WTC11 (cell line): Measurements from ENCODE around the gene TTLL4. TPM values are rescaled to one million over a fixed set of nuclear protein-coding genes. Genes with fewer than 3 reads are reported as not detected.

Source experiments
- ATAC-seq: fragments of 200-7000 bp; cut with Tn5 transposase; 2 replicates; pipeline ENCODE4 v1.10.0; 2021; ENCODE audit warnings: mild to moderate bottlenecking, moderate library complexity
- CTCF ChIA-PET: fragments of 300-600 bp; sonication (Branson Sonifier 250); formaldehyde crosslinking; loops from one replicate; lab custom pipeline; 2021; ENCODE audit warnings: antibody characterized with exemption; lab: Charles Lee
- POLR2A ChIA-PET: fragments of 350-600 bp; sonication (Branson Sonifier 250); formaldehyde crosslinking; loops from one replicate; lab custom pipeline; 2021; ENCODE audit warnings: antibody characterized with exemption; lab: Charles Lee
- DNase-seq: peaks from one replicate; pipeline ENCODE4 v3.0.0; 2021; ENCODE audit warnings: low spot score
- H3K27ac Mint-ChIP-seq: 2 replicates; pipeline ENCODE4 v1.8.0; 2021; ENCODE audit warnings: mixed read lengths
- H3K27me3 Mint-ChIP-seq: 2 replicates; pipeline ENCODE4 v1.8.0; 2021; ENCODE audit warnings: low read depth, mild to moderate bottlenecking, moderate library complexity, mixed read lengths
- H3K36me3 Mint-ChIP-seq: 2 replicates; pipeline ENCODE4 v1.8.0; 2021; ENCODE audit warnings: mixed read lengths
- H3K4me1 Mint-ChIP-seq: 2 replicates; pipeline ENCODE4 v1.8.0; 2022; ENCODE audit warnings: mixed read lengths
- H3K4me3 Mint-ChIP-seq: 2 replicates; pipeline ENCODE4 v1.8.0; 2021; ENCODE audit warnings: mild to moderate bottlenecking, moderate library complexity, mixed read lengths
- H3K9me3 Mint-ChIP-seq: 2 replicates; pipeline ENCODE4 v1.8.0; 2021; ENCODE audit warnings: mixed read lengths
- ATF1 ChIP-seq: sonication (generic); formaldehyde crosslinking; IDR thresholded peaks from 2 replicates; pipeline ENCODE4 v1.8.1; 2023; ENCODE audit warnings: mild to moderate bottlenecking, moderate library complexity, missing genetic modification reagents
- CREB1 ChIP-seq: sonication (generic); formaldehyde crosslinking; IDR thresholded peaks from 2 replicates; pipeline ENCODE4 v1.8.0; 2023; ENCODE audit warnings: mild to moderate bottlenecking, missing genetic modification reagents
- CREM ChIP-seq: sonication (generic); formaldehyde crosslinking; IDR thresholded peaks from 2 replicates; pipeline ENCODE4 v1.8.1; 2022; ENCODE audit warnings: mild to moderate bottlenecking, missing genetic modification reagents, moderate library complexity
- ESRRA ChIP-seq: sonication (generic); formaldehyde crosslinking; IDR thresholded peaks from 2 replicates; pipeline ENCODE4 v1.8.1; 2022; ENCODE audit warnings: mild to moderate bottlenecking, missing genetic modification reagents, borderline replicate concordance
- ETV6 ChIP-seq: sonication (generic); formaldehyde crosslinking; IDR thresholded peaks from 2 replicates; pipeline ENCODE4 v1.8.1; 2022; ENCODE audit warnings: mild to moderate bottlenecking, missing genetic modification reagents
- FOXK1 ChIP-seq: sonication (generic); formaldehyde crosslinking; IDR thresholded peaks from 2 replicates; pipeline ENCODE4 v1.8.0; 2022; ENCODE audit warnings: mild to moderate bottlenecking, moderate library complexity, missing genetic modification reagents
- GABPB1 ChIP-seq: sonication (generic); formaldehyde crosslinking; IDR thresholded peaks from 2 replicates; pipeline ENCODE4 v1.8.1; 2023; ENCODE audit warnings: mild to moderate bottlenecking, missing genetic modification reagents
- NFATC4 ChIP-seq: fragments of 250-450 bp; sonication (Bioruptor Pico); IDR thresholded peaks from 2 replicates; pipeline ENCODE4 v1.9.0; 2021; ENCODE audit warnings: mild to moderate bottlenecking
- NFYB ChIP-seq: sonication (generic); formaldehyde crosslinking; conservative IDR thresholded peaks from 2 replicates; pipeline ENCODE4 v1.8.0; 2022; ENCODE audit warnings: low read depth, missing genetic modification reagents
- NR3C1 ChIP-seq: sonication (generic); formaldehyde crosslinking; conservative IDR thresholded peaks from 2 replicates; pipeline ENCODE4 v1.8.1; 2023; ENCODE audit warnings: low read depth, mild to moderate bottlenecking, missing genetic modification reagents
- ZBTB21 ChIP-seq: sonication (generic); formaldehyde crosslinking; IDR thresholded peaks from 2 replicates; pipeline ENCODE4 v1.8.1; 2023; ENCODE audit warnings: mild to moderate bottlenecking, missing genetic modification reagents, borderline replicate concordance
- ZNF138 ChIP-seq: sonication (generic); formaldehyde crosslinking; conservative IDR thresholded peaks from 2 replicates; pipeline ENCODE4 v1.8.1; 2022; ENCODE audit warnings: mild to moderate bottlenecking, moderate library complexity, missing genetic modification reagents
- ZNF219 ChIP-seq: sonication (generic); formaldehyde crosslinking; IDR thresholded peaks from 2 replicates; pipeline ENCODE4 v1.8.0; 2023; ENCODE audit warnings: missing genetic modification reagents, mild to moderate bottlenecking, borderline replicate concordance
- ZNF423 ChIP-seq: fragments of 250-450 bp; sonication (Bioruptor Pico); IDR thresholded peaks from 2 replicates; pipeline ENCODE4 v2.1.2; 2022; ENCODE audit warnings: mild to moderate bottlenecking, moderate library complexity
- total RNA-seq: library from RNA; stranded (reverse); gene quantifications from 3 replicates; pipeline ENCODE4 v1.2.3, GENCODE V29; 2021
- TF ChIP-seq, protein P1 (sequence below): sonication (generic); formaldehyde crosslinking; IDR thresholded peaks from 2 replicates; pipeline ENCODE4 v1.8.0; 2023; ENCODE audit warnings: missing genetic modification reagents
- TF ChIP-seq, protein P2 (sequence below): fragments of 250-450 bp; sonication (Bioruptor Pico); IDR thresholded peaks from 2 replicates; pipeline ENCODE4 v1.9.0; 2021; ENCODE audit warnings: mild to moderate bottlenecking
- TF ChIP-seq, protein P3 (sequence below): sonication (generic); formaldehyde crosslinking; IDR thresholded peaks from 2 replicates; pipeline ENCODE4 v1.8.0; 2022; ENCODE audit warnings: missing genetic modification reagents
- TF ChIP-seq, protein P4 (sequence below): fragments of 250-450 bp; sonication (Bioruptor Pico); IDR thresholded peaks from 2 replicates; pipeline ENCODE4 v1.9.0; 2021; ENCODE audit warnings: mild to moderate bottlenecking
- TF ChIP-seq, protein P5 (sequence below): sonication (generic); formaldehyde crosslinking; IDR thresholded peaks from 2 replicates; pipeline ENCODE4 v1.8.1; 2022; ENCODE audit warnings: mild to moderate bottlenecking, missing genetic modification reagents, moderate library complexity, borderline replicate concordance

The TTLL4 gene
- total RNA-seq, 1 experiment from 2014 or later, result 87.4 TPM

DNA sequence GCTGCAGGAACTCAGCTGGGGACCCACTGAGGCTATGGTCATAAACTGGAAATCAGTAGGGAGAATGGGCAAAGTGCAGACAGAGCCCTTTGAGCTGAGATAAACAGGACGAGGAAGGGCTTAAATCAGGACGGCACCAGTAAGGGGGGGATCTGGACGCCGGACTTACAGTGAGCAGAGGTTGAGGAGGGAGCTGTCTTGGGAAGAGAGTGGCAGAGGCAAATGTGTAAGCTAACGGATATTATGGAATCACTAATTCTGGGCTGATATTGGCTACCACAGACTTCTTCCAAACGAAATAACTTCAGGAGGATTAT is 71.9 kb downstream of the TTLL4 start:
- Mint-ChIP-seq H3K27ac (no peak overlapping the region), H3K4me3 (peak overlapping the region; percentile 86), H3K9me3 (peaks cover 5% of the 10 kb centered on the region), H3K27me3 (peaks cover 54% of the 10 kb centered on the region), H3K4me1 (peaks cover 17% of the 10 kb centered on the region), H3K36me3 (peaks cover under 1% of the 10 kb centered on the region)
- CTCF ChIA-PET, result interaction anchor here (1.0 to 2.3 kb wide), 8 partner anchors 11 to 198 kb away, joined by 3 to 18 read pairs (median 4); partner anchors contain the start of gene TTLL4
- no peak for TF ChIP-seq ESRRA (CRISPR knock-in tag)
- TF ChIP-seq, protein P1, sequence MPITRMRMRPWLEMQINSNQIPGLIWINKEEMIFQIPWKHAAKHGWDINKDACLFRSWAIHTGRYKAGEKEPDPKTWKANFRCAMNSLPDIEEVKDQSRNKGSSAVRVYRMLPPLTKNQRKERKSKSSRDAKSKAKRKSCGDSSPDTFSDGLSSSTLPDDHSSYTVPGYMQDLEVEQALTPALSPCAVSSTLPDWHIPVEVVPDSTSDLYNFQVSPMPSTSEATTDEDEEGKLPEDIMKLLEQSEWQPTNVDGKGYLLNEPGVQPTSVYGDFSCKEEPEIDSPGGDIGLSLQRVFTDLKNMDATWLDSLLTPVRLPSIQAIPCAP (CRISPR knock-in tag), result no peak
- no peak for TF ChIP-seq ZNF138 (CRISPR knock-in tag)
- TF ChIP-seq ZNF219 (CRISPR knock-in tag), result no peak
- TF ChIP-seq, protein P2, sequence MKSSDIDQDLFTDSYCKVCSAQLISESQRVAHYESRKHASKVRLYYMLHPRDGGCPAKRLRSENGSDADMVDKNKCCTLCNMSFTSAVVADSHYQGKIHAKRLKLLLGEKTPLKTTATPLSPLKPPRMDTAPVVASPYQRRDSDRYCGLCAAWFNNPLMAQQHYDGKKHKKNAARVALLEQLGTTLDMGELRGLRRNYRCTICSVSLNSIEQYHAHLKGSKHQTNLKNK (CRISPR knock-in tag), result no peak
- TF ChIP-seq, protein P3, sequence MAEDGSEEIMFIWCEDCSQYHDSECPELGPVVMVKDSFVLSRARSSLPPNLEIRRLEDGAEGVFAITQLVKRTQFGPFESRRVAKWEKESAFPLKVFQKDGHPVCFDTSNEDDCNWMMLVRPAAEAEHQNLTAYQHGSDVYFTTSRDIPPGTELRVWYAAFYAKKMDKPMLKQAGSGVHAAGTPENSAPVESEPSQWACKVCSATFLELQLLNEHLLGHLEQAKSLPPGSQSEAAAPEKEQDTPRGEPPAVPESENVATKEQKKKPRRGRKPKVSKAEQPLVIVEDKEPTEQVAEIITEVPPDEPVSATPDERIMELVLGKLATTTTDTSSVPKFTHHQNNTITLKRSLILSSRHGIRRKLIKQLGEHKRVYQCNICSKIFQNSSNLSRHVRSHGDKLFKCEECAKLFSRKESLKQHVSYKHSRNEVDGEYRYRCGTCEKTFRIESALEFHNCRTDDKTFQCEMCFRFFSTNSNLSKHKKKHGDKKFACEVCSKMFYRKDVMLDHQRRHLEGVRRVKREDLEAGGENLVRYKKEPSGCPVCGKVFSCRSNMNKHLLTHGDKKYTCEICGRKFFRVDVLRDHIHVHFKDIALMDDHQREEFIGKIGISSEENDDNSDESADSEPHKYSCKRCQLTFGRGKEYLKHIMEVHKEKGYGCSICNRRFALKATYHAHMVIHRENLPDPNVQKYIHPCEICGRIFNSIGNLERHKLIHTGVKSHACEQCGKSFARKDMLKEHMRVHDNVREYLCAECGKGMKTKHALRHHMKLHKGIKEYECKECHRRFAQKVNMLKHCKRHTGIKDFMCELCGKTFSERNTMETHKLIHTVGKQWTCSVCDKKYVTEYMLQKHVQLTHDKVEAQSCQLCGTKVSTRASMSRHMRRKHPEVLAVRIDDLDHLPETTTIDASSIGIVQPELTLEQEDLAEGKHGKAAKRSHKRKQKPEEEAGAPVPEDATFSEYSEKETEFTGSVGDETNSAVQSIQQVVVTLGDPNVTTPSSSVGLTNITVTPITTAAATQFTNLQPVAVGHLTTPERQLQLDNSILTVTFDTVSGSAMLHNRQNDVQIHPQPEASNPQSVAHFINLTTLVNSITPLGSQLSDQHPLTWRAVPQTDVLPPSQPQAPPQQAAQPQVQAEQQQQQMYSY (CRISPR knock-in tag), result no peak
- no peak for TF ChIP-seq NFYB
- no peak for TF ChIP-seq ETV6
- TF ChIP-seq FOXK1, result no peak
- TF ChIP-seq ZBTB21, result no peak
- no peak for TF ChIP-seq GABPB1 (CRISPR knock-in tag)
- TF ChIP-seq, protein P4, sequence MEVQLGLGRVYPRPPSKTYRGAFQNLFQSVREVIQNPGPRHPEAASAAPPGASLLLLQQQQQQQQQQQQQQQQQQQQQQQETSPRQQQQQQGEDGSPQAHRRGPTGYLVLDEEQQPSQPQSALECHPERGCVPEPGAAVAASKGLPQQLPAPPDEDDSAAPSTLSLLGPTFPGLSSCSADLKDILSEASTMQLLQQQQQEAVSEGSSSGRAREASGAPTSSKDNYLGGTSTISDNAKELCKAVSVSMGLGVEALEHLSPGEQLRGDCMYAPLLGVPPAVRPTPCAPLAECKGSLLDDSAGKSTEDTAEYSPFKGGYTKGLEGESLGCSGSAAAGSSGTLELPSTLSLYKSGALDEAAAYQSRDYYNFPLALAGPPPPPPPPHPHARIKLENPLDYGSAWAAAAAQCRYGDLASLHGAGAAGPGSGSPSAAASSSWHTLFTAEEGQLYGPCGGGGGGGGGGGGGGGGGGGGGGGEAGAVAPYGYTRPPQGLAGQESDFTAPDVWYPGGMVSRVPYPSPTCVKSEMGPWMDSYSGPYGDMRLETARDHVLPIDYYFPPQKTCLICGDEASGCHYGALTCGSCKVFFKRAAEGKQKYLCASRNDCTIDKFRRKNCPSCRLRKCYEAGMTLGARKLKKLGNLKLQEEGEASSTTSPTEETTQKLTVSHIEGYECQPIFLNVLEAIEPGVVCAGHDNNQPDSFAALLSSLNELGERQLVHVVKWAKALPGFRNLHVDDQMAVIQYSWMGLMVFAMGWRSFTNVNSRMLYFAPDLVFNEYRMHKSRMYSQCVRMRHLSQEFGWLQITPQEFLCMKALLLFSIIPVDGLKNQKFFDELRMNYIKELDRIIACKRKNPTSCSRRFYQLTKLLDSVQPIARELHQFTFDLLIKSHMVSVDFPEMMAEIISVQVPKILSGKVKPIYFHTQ, result no peak
- TF ChIP-seq ZNF423 (CRISPR knock-in tag), result no peak
- TF ChIP-seq NFATC4 (CRISPR knock-in tag), result no peak
- TF ChIP-seq ATF1 (CRISPR knock-in tag), result no peak
- TF ChIP-seq CREM, result no peak
- TF ChIP-seq, protein P5, sequence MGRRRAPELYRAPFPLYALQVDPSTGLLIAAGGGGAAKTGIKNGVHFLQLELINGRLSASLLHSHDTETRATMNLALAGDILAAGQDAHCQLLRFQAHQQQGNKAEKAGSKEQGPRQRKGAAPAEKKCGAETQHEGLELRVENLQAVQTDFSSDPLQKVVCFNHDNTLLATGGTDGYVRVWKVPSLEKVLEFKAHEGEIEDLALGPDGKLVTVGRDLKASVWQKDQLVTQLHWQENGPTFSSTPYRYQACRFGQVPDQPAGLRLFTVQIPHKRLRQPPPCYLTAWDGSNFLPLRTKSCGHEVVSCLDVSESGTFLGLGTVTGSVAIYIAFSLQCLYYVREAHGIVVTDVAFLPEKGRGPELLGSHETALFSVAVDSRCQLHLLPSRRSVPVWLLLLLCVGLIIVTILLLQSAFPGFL (CRISPR knock-in tag), result no peak
- ATAC-seq (peak; percentile 43), DNase-seq (no peak)
- POLR2A ChIA-PET, result interaction anchor here (0.7 kb wide), 1 partner anchor 814 kb away, joined by 8 read pairs; no protein-coding TSS in a partner anchor

DNA sequence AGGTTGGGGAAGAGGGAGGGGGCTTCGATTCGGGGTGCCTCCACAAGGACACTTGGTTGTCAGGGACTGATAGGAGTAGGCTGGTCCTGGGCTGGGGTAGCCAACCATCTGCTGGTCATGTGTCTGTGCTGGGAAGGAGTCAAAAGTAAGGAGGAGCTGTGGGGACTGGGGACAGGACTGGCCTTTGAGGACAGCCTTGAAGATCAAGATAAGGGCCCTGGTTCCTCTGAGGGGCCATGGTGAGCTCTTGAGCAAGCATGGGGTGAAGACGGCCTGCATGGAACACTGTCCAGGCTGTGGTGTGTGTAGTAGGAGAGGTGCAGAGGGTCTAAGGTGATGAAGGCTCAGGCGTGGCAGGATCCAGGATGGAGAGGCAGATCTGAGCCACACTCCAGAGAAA is 73.1 kb downstream of the TTLL4 start:
- POLR2A ChIA-PET, result no interaction called here
- Mint-ChIP-seq H3K27me3 (peaks cover 53% of the 10 kb centered on the region), H3K36me3 (no peaks in the 10 kb centered on the region), H3K4me3 (no peak overlapping the region), H3K27ac (no peak overlapping the region), H3K4me1 (peaks cover 17% of the 10 kb centered on the region), H3K9me3 (no peaks in the 10 kb centered on the region)
- TF ChIP-seq CREB1 (CRISPR knock-in tag), result no peak
- no peak for TF ChIP-seq NR3C1
- DNase-seq (no peak), ATAC-seq (no peak)
- CTCF ChIA-PET, result interaction anchor here (1.0 kb wide), 1 partner anchor 196 kb away, joined by 4 read pairs; no protein-coding TSS in a partner anchor
